DND-41 (cell line): ENCODE results near the gene PPIF.

Source experiments
- EZH2 ChIP-seq: IDR thresholded peaks from 3 replicates; pipeline ENCODE4 v1.6.1; 2012; ENCODE audit warnings: borderline replicate concordance, low read depth, mild to moderate bottlenecking, moderate library complexity, low read length, inconsistent platforms; ENCODE audit not compliant: severe bottlenecking
- TF ChIP-seq, protein P1 (sequence below): IDR thresholded peaks from 2 replicates; pipeline ENCODE4 v1.5.1; 2012; ENCODE audit warnings: borderline replicate concordance, low read length, moderate library complexity, mild to moderate bottlenecking; ENCODE audit not compliant: poor library complexity, severe bottlenecking; ENCODE audit errors: extremely low read depth

DNA sequence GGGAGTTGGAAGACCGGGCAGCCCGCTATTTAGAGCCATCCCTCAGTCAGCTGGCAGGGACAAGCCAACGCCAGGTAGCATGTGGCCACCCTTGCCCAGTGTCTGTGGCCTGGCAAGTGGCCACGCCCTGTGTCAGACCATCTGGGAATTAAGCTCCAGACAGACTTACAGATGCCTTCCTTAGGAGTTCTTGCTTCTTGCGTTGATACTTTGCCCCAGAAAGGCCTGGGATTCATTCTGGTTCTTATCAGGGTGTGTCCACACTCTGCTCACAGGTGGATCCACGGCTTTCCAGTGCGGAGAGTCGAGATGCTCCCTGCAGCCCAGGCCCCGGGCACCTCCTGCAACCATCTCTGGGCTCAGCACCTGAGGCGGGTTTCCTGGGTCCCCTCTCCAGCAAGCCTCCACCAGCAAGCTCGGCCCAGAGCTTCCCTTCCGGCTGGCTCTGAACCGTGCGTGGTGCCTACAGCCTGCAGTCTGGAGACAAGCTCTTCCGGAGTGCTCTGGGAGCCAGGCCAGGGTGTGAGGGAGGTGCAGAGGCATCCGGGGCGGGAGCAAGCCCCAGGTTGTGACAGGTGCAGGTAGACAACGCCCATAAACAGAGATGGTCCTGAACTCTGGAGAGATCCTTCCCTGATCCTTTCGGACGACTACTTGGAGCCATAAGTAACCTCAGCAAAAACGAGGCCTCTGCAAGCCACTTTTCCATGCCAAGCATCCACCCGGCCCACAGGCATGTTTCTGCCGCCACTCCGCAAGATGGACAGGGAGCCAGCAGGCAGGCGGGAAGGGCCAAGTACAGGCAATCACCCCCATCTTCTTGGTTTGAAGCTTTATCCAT is 32.3 kb upstream of the PPIF start:
- TF ChIP-seq, protein P1, sequence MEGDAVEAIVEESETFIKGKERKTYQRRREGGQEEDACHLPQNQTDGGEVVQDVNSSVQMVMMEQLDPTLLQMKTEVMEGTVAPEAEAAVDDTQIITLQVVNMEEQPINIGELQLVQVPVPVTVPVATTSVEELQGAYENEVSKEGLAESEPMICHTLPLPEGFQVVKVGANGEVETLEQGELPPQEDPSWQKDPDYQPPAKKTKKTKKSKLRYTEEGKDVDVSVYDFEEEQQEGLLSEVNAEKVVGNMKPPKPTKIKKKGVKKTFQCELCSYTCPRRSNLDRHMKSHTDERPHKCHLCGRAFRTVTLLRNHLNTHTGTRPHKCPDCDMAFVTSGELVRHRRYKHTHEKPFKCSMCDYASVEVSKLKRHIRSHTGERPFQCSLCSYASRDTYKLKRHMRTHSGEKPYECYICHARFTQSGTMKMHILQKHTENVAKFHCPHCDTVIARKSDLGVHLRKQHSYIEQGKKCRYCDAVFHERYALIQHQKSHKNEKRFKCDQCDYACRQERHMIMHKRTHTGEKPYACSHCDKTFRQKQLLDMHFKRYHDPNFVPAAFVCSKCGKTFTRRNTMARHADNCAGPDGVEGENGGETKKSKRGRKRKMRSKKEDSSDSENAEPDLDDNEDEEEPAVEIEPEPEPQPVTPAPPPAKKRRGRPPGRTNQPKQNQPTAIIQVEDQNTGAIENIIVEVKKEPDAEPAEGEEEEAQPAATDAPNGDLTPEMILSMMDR = no peak
- TF ChIP-seq EZH2 = no peak
